ENCODE results near the gene BCL11A.

Gene BCL11A

DNA sequence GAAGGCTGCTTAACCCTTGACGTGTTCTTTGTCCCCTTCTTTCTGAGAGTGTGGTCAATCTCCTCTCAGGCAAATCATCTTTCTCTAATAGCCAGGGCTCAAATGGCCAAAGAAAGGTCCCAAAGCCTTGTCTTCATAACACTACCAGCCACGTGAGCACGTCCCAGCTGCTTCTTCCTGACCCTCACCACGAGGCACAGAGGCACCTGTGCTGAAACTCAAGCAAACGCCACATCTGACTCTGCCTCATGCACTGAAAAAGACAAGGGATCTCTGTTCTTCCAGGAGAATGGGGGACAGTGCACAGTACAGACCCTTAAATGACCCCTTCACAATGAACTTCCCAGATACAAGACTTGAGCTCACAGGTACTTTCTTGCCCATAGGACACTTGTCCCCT lies 31.8 kb downstream of the BCL11A start:
- Mint-ChIP-seq H3K27ac (peak overlapping the region; percentile 52), H3K27me3 (no peaks in the 10 kb centered on the region), H3K9me3 (no peaks in the 10 kb centered on the region), H3K4me3 (no peak overlapping the region), H3K4me1 (ENCODE audit: low read depth) (peaks cover 44% of the 10 kb centered on the region), H3K36me3 (ENCODE audit: low read depth) (peaks cover 39% of the 10 kb centered on the region)
- intact Hi-C loops (cut with micrococcal nuclease) = no loop called here

DNA sequence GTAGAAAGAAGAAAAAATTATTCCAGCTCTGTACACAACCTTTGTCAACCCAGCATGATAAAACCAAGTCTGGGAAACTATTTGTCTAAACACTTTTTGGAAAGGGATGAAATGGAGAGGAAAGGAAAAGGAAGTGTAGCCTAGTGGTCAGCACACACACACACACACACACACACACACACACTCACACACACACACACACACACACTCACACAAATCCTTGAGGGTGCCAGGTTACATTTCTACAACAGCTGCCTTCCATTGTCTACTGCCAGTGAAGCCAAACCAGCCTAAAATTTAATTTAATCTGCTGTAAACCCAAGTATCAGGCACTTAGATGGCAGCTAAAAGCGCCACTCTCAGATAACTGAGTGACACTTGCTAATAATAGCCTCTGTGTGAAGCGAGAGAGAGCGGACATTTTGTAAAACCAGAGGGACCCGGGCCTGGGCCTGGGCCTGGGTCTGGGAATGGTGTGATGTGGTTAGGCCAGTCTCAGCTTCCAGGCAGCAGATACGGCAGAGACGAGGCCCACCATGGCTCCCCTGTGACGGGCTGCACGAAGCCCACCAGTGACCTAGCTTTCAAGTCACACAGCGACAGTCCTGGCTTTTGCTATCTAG lies 32.4 kb downstream of the BCL11A start:
- no peak overlapping the region for H3K4me3 Mint-ChIP-seq
- H3K4me1 Mint-ChIP-seq (ENCODE audit: low read depth) = peaks cover 50% of the 10 kb centered on the region
- intact Hi-C loops (cut with micrococcal nuclease) = no loop called here
- H3K27ac Mint-ChIP-seq = peak overlapping the region; percentile 52
- no peaks in the 10 kb centered on the region for H3K27me3 Mint-ChIP-seq
- H3K36me3 Mint-ChIP-seq (ENCODE audit: low read depth) = peaks cover 39% of the 10 kb centered on the region
- no peaks in the 10 kb centered on the region for H3K9me3 Mint-ChIP-seq

DNA sequence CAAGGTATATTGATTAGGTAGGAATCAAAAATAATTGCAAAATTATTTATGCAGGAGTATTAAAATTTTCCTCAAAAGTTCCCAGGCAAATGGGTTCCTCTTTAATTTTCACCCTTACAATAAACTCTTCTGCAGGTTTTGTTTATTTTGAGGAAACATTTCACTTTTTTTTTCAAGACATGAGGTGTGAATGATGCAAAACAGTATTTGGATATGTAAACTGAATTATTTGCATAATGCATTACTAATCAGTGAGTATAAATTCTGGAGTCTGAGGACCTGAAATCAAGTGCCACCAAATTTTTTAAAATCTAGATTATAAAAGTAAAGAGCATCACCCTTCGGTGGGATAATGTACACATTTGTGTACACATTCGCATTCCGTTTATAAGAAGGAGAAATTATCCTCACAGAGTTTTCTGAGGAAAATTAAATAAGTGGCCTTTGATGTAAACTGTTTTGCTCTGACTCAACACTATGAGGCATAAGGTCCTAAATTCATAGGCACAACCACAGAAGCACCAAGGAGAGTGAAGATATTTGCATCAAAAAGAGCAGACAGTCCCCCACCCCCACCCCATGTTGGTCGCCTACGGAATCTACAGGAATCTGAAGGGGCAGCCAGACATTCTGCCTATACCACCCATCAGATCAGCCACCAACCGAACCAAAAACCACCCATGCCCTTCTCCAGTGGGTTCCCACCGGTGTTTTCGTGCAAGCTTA lies 33.1 kb downstream of the BCL11A start:
- Mint-ChIP-seq H3K9me3 (no peaks in the 10 kb centered on the region), H3K27me3 (no peaks in the 10 kb centered on the region), H3K4me1 (ENCODE audit: low read depth) (peaks cover 57% of the 10 kb centered on the region), H3K36me3 (ENCODE audit: low read depth) (peaks cover 37% of the 10 kb centered on the region), H3K27ac (no peak overlapping the region), H3K4me3 (no peak overlapping the region)
- intact Hi-C loops (cut with micrococcal nuclease) = no loop called here

DNA sequence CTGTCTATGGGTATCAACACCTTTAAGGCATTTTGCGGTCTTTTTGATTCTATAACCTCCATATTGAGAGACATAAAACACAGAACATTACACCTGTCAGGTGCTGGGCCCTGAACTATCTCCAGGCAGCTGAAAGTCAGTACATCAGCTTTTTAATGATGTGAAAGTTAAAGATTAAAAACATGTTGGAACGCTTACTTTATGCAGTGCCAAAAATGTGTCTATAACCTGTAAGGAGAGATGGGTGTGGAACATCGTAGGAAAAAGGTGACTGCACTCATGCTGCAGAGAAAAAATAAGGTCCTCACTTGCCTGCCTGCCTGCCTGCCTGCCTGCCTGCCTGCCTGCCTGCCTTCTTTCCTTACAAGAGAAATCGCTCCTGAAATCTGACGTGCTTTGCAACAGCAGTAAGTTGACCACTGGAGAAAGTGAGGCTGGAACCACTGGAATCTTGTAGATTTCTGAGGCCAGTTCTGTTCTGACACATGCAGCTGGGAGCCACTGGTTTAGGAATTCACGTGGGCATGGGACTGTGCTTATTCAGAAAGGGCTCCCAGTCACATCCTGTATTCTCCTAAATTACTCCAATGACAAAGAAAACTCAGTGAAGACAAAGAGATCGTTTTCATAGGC lies 34.1 kb downstream of the BCL11A start:
- H3K9me3 Mint-ChIP-seq = no peaks in the 10 kb centered on the region
- no peak overlapping the region for H3K4me3 Mint-ChIP-seq
- peaks cover 42% of the 10 kb centered on the region for H3K36me3 Mint-ChIP-seq (ENCODE audit: low read depth)
- no peaks in the 10 kb centered on the region for H3K27me3 Mint-ChIP-seq
- intact Hi-C loops (cut with micrococcal nuclease) = loop anchor here (5.0 kb wide), 1 partner anchor 37 kb away; no protein-coding TSS in a partner anchor
- H3K4me1 Mint-ChIP-seq (ENCODE audit: low read depth) = peaks cover 64% of the 10 kb centered on the region
- H3K27ac Mint-ChIP-seq = no peak overlapping the region

DNA sequence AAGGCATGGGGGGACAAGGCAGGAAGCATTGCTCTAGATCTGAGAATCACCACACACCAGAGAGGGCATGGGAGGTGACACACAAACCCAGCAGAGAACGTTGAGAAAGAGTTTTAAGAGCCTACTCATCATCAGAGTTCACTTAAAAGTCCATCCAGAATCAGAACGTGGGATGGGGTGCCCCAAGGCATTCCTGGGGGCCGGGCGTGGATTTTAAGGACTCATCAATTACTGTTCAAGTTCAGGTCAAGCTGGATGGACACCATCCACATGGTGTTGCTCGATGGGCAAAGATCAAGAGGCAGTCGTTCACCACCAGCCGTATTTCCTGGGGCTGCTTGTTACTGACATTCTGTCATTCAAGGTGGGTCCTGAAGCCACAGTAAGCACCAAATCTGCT lies 34.9 kb downstream of the BCL11A start:
- peaks cover 45% of the 10 kb centered on the region for H3K36me3 Mint-ChIP-seq (ENCODE audit: low read depth)
- no peaks in the 10 kb centered on the region for H3K9me3 Mint-ChIP-seq
- no peak overlapping the region for H3K4me3 Mint-ChIP-seq
- intact Hi-C loops (cut with micrococcal nuclease) = loop anchor here (5.0 kb wide), 1 partner anchor 36 kb away; no protein-coding TSS in a partner anchor
- no peaks in the 10 kb centered on the region for H3K27me3 Mint-ChIP-seq
- H3K27ac Mint-ChIP-seq = no peak overlapping the region
- H3K4me1 Mint-ChIP-seq (ENCODE audit: low read depth) = peaks cover 61% of the 10 kb centered on the region

DNA sequence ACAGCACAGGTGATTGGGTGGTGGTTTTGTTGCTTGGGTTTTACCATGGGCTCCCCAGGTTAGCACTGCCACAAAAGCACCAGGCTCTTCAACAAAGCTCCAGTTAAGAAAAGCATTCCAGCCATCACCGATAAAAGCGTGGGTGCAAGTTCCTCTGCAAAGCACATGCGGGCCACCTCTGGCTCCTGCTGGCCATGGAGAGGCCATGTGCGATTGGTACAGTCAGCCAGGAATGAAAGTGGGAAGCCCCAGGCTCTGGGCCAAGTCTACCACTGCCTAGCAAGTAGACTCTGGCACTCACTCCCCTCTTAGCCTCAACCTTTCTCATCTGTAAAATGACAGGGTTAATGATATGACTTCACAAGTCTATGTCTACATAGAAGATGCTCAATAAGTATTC lies 36.0 kb downstream of the BCL11A start:
- Mint-ChIP-seq H3K27ac (peak overlapping the region; percentile 77), H3K27me3 (no peaks in the 10 kb centered on the region), H3K9me3 (no peaks in the 10 kb centered on the region), H3K4me1 (ENCODE audit: low read depth) (peaks cover 67% of the 10 kb centered on the region), H3K4me3 (no peak overlapping the region), H3K36me3 (ENCODE audit: low read depth) (peaks cover 45% of the 10 kb centered on the region)
- intact Hi-C loops (cut with micrococcal nuclease) = loop anchor here (1.0 to 5.0 kb wide), 3 partner anchors 9 to 35 kb away; no protein-coding TSS in a partner anchor

DNA sequence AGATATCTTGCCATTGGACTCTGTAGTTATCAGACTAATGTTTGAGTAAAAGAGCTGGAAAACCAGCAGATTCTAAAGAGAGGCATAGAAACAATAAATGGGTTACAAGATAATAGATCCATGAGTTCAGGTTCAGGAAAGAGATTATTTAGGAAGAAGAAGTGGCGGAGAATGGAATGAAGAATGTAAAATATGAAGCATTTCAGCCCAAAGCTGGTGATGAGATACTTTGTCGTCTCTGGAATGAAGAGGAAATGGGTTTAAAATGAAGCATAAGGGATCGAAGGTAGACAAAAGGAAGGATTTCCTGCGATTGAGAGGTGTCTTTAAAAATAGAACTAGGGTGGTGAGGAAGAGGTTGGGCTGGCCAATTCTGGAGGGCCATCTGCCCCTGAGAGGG lies 36.6 kb downstream of the BCL11A start:
- intact Hi-C loops (cut with micrococcal nuclease) = loop anchor here (1.0 to 5.0 kb wide), 4 partner anchors 9 to 78 kb away; no protein-coding TSS in a partner anchor
- H3K9me3 Mint-ChIP-seq = no peaks in the 10 kb centered on the region

DNA sequence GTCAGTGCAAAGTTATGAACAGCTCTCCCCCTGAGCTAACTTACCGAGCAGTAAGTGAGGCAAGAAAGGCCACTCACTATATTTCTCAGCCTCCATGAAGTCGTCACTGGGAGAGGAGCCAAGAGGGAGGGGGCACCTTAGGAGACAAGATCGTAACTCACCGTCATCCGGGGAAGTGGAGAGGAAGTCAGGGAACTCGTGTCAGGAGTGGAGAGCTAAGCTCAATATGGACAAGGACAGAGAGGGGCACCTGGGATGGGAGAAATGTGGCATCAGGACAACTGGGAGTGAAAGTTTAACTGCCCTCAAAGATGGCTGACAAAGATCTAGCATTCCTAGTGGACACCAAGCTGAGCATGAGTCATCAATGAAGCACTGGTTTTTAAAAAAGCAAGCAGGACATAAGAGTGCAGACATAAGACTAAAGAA lies 37.1 kb downstream of the BCL11A start:
- H3K4me3 Mint-ChIP-seq = peak overlapping the region; percentile 22
- H3K4me1 Mint-ChIP-seq (ENCODE audit: low read depth) = peaks cover 67% of the 10 kb centered on the region
- peaks cover 34% of the 10 kb centered on the region for H3K36me3 Mint-ChIP-seq (ENCODE audit: low read depth)
- no peaks in the 10 kb centered on the region for H3K9me3 Mint-ChIP-seq
- intact Hi-C loops (cut with micrococcal nuclease) = loop anchor here (1.0 to 5.0 kb wide), 3 partner anchors 32 to 77 kb away; no protein-coding TSS in a partner anchor
- no peaks in the 10 kb centered on the region for H3K27me3 Mint-ChIP-seq
- H3K27ac Mint-ChIP-seq = peak overlapping the region; percentile 77

More for the DNA sequence above, 36.6 kb downstream of the BCL11A start:
- Mint-ChIP-seq H3K36me3 (ENCODE audit: low read depth) (peaks cover 38% of the 10 kb centered on the region), H3K4me3 (no peak overlapping the region), H3K27ac (peak overlapping the region; percentile 77), H3K27me3 (no peaks in the 10 kb centered on the region), H3K4me1 (ENCODE audit: low read depth) (peaks cover 67% of the 10 kb centered on the region)

DNA sequence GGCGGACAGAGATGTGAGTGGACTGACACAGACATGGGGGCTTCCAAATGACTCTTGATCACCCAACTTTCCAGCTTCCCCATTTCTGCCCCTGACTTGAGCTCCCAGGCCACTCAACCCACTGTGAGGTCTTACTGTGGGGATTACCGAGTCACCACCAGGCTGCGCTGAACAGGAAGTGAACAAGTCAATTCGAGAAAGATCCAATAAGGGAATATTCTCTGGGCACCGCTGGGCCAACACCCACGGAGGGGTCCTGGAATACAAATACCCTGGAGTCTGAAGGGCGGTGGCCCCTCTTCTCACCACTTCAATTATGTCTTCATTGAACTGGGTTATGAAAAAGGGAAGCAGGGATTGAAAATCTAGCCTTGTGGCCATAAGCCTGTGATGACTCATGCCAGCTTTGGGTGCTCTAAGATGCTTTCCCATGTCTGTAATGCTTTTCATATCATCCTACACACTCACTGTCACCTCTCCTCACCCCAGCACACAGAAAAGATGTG lies 37.7 kb downstream of the BCL11A start:
- Mint-ChIP-seq H3K4me3 (peak overlapping the region; percentile 22), H3K36me3 (ENCODE audit: low read depth) (peaks cover 29% of the 10 kb centered on the region), H3K27me3 (no peaks in the 10 kb centered on the region), H3K4me1 (ENCODE audit: low read depth) (peaks cover 67% of the 10 kb centered on the region), H3K27ac (peak overlapping the region; percentile 77), H3K9me3 (no peaks in the 10 kb centered on the region)
- intact Hi-C loops (cut with micrococcal nuclease) = loop anchor here (1.0 to 5.0 kb wide), 4 partner anchors 33 to 76 kb away; no protein-coding TSS in a partner anchor

DNA sequence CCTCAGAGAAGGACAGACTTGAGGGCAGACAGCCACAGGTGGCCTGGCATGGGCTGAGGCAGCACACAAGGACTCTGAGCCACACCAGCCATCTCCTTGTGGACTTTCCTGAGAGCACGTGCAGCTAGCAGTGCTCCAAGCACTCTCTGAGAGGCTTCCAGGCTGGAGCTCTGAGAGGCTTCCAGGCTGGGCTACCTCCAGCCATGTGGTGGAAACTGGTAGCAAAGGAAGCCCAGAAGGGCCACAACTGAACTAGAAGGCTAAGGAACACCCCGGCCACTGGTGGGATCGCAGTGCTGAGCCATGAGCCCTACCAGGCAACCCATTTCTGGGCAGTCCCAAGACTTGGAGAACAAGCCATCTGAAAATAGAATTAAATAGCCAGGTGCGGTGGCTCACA lies 39.5 kb downstream of the BCL11A start:
- intact Hi-C loops (cut with micrococcal nuclease) = loop anchor here (2.0 kb wide), 1 partner anchor 41 kb away; no protein-coding TSS in a partner anchor
- H3K36me3 Mint-ChIP-seq (ENCODE audit: low read depth) = peaks cover 46% of the 10 kb centered on the region
- H3K4me3 Mint-ChIP-seq = no peak overlapping the region
- no peaks in the 10 kb centered on the region for H3K27me3 Mint-ChIP-seq
- H3K27ac Mint-ChIP-seq = peak overlapping the region; percentile 6
- H3K9me3 Mint-ChIP-seq = no peaks in the 10 kb centered on the region
- peaks cover 81% of the 10 kb centered on the region for H3K4me1 Mint-ChIP-seq (ENCODE audit: low read depth)

DNA sequence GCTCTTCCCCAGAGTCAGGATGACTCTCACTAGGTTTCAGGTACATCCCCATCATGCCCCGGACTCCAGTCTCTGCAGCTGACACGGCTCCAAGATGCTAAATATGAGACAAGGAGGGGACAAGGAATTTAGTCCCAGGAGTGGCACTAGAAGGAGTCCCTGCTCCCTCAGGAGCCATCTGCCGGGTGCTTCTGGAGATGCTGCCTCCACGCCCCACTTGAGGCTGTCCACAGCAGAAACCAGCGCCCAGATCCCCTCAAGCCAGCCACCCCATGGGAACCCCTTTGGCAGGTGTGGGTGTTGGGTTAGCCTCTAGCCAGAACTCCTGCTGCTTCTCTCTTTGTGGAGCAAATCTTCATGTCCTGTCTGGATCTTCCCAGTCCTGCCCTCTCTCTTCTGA lies 40.3 kb downstream of the BCL11A start:
- H3K27me3 Mint-ChIP-seq = no peaks in the 10 kb centered on the region
- H3K4me1 Mint-ChIP-seq (ENCODE audit: low read depth) = peaks cover 85% of the 10 kb centered on the region
- intact Hi-C loops (cut with micrococcal nuclease) = no loop called here

DNA sequence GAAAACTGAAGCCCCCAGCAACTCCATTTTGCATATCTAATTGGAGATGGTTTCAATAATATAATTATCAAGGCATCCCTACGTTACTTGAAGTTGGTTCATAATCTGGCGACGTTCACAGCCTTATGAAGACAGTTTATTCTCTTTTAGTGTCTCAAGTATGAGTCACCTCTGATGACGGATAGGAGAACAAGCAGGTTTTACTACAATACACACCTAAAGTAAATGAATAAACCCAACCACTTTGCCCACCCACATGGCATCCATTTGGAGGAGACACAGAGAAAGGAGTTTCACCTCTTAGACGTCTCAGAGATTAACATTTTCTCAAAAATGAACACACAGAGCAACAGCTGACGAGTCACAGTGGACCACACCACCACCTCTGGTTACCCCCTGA lies 40.8 kb downstream of the BCL11A start:
- Mint-ChIP-seq H3K4me3 (no peak overlapping the region), H3K36me3 (ENCODE audit: low read depth) (peaks cover 46% of the 10 kb centered on the region), H3K27ac (peak overlapping the region; percentile 6), H3K4me1 (ENCODE audit: low read depth) (peaks cover 88% of the 10 kb centered on the region), H3K9me3 (no peaks in the 10 kb centered on the region), H3K27me3 (no peaks in the 10 kb centered on the region)
- intact Hi-C loops (cut with micrococcal nuclease) = no loop called here

More for the DNA sequence above, 40.3 kb downstream of the BCL11A start:
- Mint-ChIP-seq H3K27ac (peak overlapping the region; percentile 6), H3K36me3 (ENCODE audit: low read depth) (peaks cover 41% of the 10 kb centered on the region), H3K4me3 (no peak overlapping the region), H3K9me3 (no peaks in the 10 kb centered on the region)

DNA sequence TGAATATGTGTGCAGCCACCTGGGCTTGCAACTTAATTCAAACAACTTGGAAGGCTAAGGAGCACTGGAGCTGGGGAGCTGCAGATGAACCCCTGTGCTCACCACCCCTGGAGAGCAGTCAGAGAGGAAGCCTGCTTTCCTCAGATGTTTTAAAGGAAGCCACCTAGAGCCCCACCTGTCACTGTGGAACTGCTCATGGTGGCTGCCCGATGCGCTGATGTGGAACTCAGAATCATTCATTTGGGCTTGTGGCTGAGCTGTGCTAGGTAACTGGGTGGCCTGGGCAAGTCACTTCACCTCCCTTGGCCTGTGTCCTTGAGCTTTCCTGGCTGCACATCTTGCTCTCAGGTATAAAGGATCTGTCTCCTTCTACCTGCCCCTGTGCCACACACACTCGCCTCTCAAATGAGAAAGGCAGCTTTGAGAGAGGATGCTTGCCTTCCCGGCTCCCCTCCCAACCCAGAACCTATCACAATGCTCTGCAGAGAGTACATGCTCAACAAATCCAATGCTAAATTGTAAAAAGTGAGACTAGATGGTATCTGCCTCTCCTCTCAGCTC lies 41.3 kb downstream of the BCL11A start:
- peaks cover 46% of the 10 kb centered on the region for H3K36me3 Mint-ChIP-seq (ENCODE audit: low read depth)
- no peak overlapping the region for H3K4me3 Mint-ChIP-seq
- peaks cover 84% of the 10 kb centered on the region for H3K4me1 Mint-ChIP-seq (ENCODE audit: low read depth)
- H3K27me3 Mint-ChIP-seq = no peaks in the 10 kb centered on the region
- intact Hi-C loops (cut with micrococcal nuclease) = no loop called here
- H3K27ac Mint-ChIP-seq = no peak overlapping the region
- no peaks in the 10 kb centered on the region for H3K9me3 Mint-ChIP-seq
